Spleen (tissue), 11 donors: Measurements from ENCODE around the gene DLST. TPM values are rescaled to one million over a fixed set of nuclear protein-coding genes. Genes with fewer than 3 reads are reported as not detected.

Source experiments
- DNase-seq: peaks from one replicate; pipeline ENCODE4 v3.0.0-alpha.2; 2020
- H3K27ac ChIP-seq, 8 donors: fragments of 200-600 bp; sonication (generic) in 7 of 8; 1 replicate in 4 of 8; 2 replicates in 4 of 8; pipeline versions ENCODE4 v1.5.0 to v1.8.0; 2016 to 2021; ENCODE audit warnings: inconsistent platforms in 4 of 8, mild to moderate bottlenecking in 4 of 8, moderate library complexity in 1 of 8
- H3K27me3 ChIP-seq, 7 donors: fragments of 200-600 bp; sonication (generic) in 6 of 7; replicated peaks in 1 of 7; 1 replicate in 4 of 7; 2 replicates in 3 of 7; pipeline versions ENCODE4 v1.5.0 to v1.8.0; 2016 to 2021; ENCODE audit warnings: inconsistent platforms in 3 of 7, mild to moderate bottlenecking in 1 of 7
- H3K36me3 ChIP-seq, 6 donors: fragments of 200-600 bp; sonication (generic) in 5 of 6; 1 replicate in 4 of 6; 2 replicates in 2 of 6; pipeline versions ENCODE4 v1.5.0 to v1.8.0; 2016 to 2021; ENCODE audit warnings: inconsistent platforms in 2 of 6
- H3K4me1 ChIP-seq, 6 donors: fragments of 200-600 bp; sonication (generic) in 5 of 6; 1 replicate in 3 of 6; 2 replicates in 3 of 6; pipeline versions ENCODE4 v1.5.0 to v1.8.0; 2016 to 2021; ENCODE audit warnings: inconsistent platforms in 3 of 6
- H3K4me3 ChIP-seq, 8 donors: fragments of 200-600 bp; sonication (generic) in 7 of 8; 1 replicate in 4 of 8; 2 replicates in 4 of 8; pipeline versions ENCODE4 v1.5.0 to v1.8.0; 2016 to 2021; ENCODE audit warnings: inconsistent platforms in 4 of 8, mild to moderate bottlenecking in 4 of 8, moderate library complexity in 2 of 8
- H3K9me3 ChIP-seq, 8 donors: fragments of 200-600 bp; sonication (generic) in 7 of 8; 1 replicate in 4 of 8; 2 replicates in 4 of 8; pipeline versions ENCODE4 v1.5.0 to v1.8.0; 2016 to 2021; ENCODE audit warnings: inconsistent platforms in 4 of 8
- POLR2A ChIP-seq, 3 donors: fragments of 450-650 bp; IDR thresholded peaks; one replicate each; pipeline ENCODE4 v1.5.1; 2017; ENCODE audit warnings: antibody characterized with exemption in 3 of 3, mild to moderate bottlenecking in 1 of 3
- POLR2AphosphoS5 ChIP-seq, 3 donors: sonication (generic); formaldehyde crosslinking; IDR thresholded peaks; one replicate each; pipeline ENCODE4 v1.5.1; 2017; ENCODE audit warnings: antibody characterized with exemption in 3 of 3
- WGBS, 5 donors: extraction: QIAGEN DNeasy Blood & Tissue Kit in 3 of 5; methylation state at CpG; one replicate each; pipeline versions ENCODE4 v1.1.5 to v1.1.7; 2013 to 2018; 5-methylcytosine and 5-hydroxymethylcytosine counted together
- intact Hi-C: fragments of 100-400 bp; cut with DNase I; formaldehyde crosslinking; loops from one replicate; pipeline ENCODE4 v1.15.0; 2023; ENCODE audit warnings: low total_unique reads
- polyA plus RNA-seq, 3 donors: library from polyadenylated mRNA; stranded (reverse); fragments of 200-250 nt; gene quantifications; one replicate each; pipeline ENCODE4 v1.2.1, GENCODE V29; 2013
- total RNA-seq, 7 donors: library from RNA; depleted of rRNA in 3 of 7; stranded (reverse); fragments of >200 nt in 3 of 7; fragmentation: NEBNext Ultra II Directional in 4 of 7; extraction: Animal tissue kit (Norgen Biotek cat#: 25700) in 4 of 7; gene quantifications; one replicate each; pipeline versions ENCODE4 v1.1.0 to v1.2.1, GENCODE V29; 2016 to 2021
- TF ChIP-seq, protein P1 (sequence below), 11 experiments: fragments of 200-600 bp in 7 of 11; fragments of 450-650 bp in 4 of 11; sonication (generic) in 4 of 11; IDR thresholded peaks in 8 of 11; conservative IDR thresholded peaks in 3 of 11; 1 replicate in 7 of 11; 2 replicates in 4 of 11; pipeline versions ENCODE4 v1.4.0 to v1.8.0; 2016 to 2021; ENCODE audit warnings: antibody characterized with exemption in 11 of 11, inconsistent platforms in 4 of 11, mild to moderate bottlenecking in 1 of 11
- donor health status: healthy with polysubstance abuse.
- donor health status: DM: no; HTN: no; CAD: no; lungs with moderate emphysema.
- donor health status: DM: no; HTN: no; CAD: no.
- donor health status: Bipolar disorder and iron deficiency.
- donor health status: healthy.
- donor health status: DM: no; HTN: no; CAD: no.
- donor health status: DM: yes; HTN: yes; CAD: no.

The DLST gene
- total and polyA plus RNA-seq, 10 donors = 33.1 to 80.0 (median 74.7) TPM

DNA sequence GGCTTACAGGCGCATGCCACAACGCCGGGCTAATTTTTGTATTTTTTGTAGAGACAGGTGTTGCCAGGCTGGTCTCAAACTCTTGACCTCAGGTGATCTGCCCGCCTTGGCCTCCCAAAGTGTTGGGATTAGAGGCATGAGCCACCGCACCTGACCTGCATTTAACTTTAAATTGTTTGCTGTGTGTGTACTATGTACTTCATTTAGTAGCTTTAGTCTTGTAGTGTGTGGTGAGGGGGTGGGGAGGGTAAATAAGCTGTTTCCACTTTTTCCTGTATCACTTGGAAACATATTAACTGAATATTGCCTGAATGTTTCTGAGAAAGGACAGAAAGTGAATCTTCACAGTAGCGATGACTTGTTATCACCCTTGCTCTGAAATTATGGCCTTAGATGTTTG is 8.5 kb downstream of the DLST start:
- intact Hi-C loops = no loop called here
- Histone ChIP-seq H3K9me3 (no peaks in the 10 kb centered on the region), H3K36me3 (peaks cover 3 to 100% (median 65%) of the 10 kb centered on the region in 6 donors), H3K27me3 (no peaks in the 10 kb centered on the region), H3K4me3 (no peak overlapping the region), H3K27ac (no peak overlapping the region), H3K4me1 (peaks cover 1 to 73% (median 53%) of the 10 kb centered on the region in 6 donors)
- DNase-seq = no peak
- TF ChIP-seq POLR2A (IDR thresholded peaks at IDR 0.05) (no peak), POLR2AphosphoS5 (IDR thresholded peaks at IDR 0.05) (no peak)
- TF ChIP-seq, protein P1, sequence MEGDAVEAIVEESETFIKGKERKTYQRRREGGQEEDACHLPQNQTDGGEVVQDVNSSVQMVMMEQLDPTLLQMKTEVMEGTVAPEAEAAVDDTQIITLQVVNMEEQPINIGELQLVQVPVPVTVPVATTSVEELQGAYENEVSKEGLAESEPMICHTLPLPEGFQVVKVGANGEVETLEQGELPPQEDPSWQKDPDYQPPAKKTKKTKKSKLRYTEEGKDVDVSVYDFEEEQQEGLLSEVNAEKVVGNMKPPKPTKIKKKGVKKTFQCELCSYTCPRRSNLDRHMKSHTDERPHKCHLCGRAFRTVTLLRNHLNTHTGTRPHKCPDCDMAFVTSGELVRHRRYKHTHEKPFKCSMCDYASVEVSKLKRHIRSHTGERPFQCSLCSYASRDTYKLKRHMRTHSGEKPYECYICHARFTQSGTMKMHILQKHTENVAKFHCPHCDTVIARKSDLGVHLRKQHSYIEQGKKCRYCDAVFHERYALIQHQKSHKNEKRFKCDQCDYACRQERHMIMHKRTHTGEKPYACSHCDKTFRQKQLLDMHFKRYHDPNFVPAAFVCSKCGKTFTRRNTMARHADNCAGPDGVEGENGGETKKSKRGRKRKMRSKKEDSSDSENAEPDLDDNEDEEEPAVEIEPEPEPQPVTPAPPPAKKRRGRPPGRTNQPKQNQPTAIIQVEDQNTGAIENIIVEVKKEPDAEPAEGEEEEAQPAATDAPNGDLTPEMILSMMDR (IDR thresholded peaks at IDR 0.05 in 8 of 11, conservative IDR thresholded peaks at IDR 0.05 in 3 of 11) = no peak
- 97 to 99% (median 98%) methylated on average over 6 of the region's 6 CpGs for WGBS, 5 donors

GRCh38 chr14:74891870-74892269 is 10.2 kb downstream of the DLST start:
- Histone ChIP-seq H3K36me3 (peaks cover 3 to 100% (median 78%) of the 10 kb centered on the region in 6 donors), H3K27me3 (no peaks in the 10 kb centered on the region), H3K9me3 (no peaks in the 10 kb centered on the region), H3K4me3 (no peak overlapping the region), H3K27ac (peak overlapping the region in 1 of 8 donors; percentile 74), H3K4me1 (peaks cover 0 to 56% (median 41%) of the 10 kb centered on the region in 6 donors)
- intact Hi-C loops = no loop called here
- TF ChIP-seq, protein P1 (IDR thresholded peaks at IDR 0.05 in 8 of 11, conservative IDR thresholded peaks at IDR 0.05 in 3 of 11) = no peak
- TF ChIP-seq POLR2A (IDR thresholded peaks at IDR 0.05) (no peak), POLR2AphosphoS5 (IDR thresholded peaks at IDR 0.05) (no peak)
- no peak for DNase-seq
- 87 to 94% (median 90%) methylated on average over 6 of the region's 6 CpGs for WGBS, 5 donors

DNA sequence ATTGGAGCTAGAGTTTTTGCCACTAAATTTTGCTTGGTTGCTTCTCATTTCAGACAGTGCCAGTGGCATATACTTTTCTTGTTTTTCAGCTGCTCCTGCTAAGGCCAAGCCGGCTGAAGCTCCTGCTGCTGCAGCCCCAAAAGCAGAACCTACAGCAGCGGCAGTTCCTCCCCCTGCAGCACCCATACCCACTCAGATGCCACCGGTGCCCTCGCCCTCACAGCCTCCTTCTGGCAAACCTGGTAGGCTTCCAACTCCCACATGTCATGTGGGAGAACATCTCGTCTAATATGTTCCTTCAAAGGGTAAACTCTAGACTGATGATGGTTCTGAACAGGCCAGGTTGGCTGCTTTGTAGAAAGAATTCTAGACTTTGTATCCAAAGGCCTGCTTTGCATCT is 11.0 kb downstream of the DLST start:
- TF ChIP-seq POLR2AphosphoS5 (IDR thresholded peaks at IDR 0.05) = peak in 1 of 3 donors; percentile 40
- TF ChIP-seq, protein P1 (IDR thresholded peaks at IDR 0.05 in 8 of 11, conservative IDR thresholded peaks at IDR 0.05 in 3 of 11) = no peak
- Histone ChIP-seq H3K36me3 (peaks cover 3 to 100% (median 87%) of the 10 kb centered on the region in 6 donors), H3K27me3 (no peaks in the 10 kb centered on the region), H3K9me3 (no peaks in the 10 kb centered on the region), H3K4me3 (no peak overlapping the region), H3K27ac (peak overlapping the region in 3 of 8 donors; percentile 5 to 74 (median 45)), H3K4me1 (peaks cover 0 to 48% (median 34%) of the 10 kb centered on the region in 6 donors)
- no peak for DNase-seq
- intact Hi-C loops = no loop called here
- 36 to 54% (median 44%) methylated on average over 5 of the region's 5 CpGs for whole genome bisulfite sequencing, 5 donors

GRCh38 chr14:74893614-74894091 is 11.9 kb downstream of the DLST start:
- TF ChIP-seq, protein P1 (IDR thresholded peaks at IDR 0.05 in 8 of 11, conservative IDR thresholded peaks at IDR 0.05 in 3 of 11) = no peak
- TF ChIP-seq POLR2AphosphoS5 (IDR thresholded peaks at IDR 0.05) (no peak), POLR2A (IDR thresholded peaks at IDR 0.05) (no peak)
- WGBS, 5 donors = 18 to 54% (median 39%) methylated on average over 4 of the region's 4 CpGs
- Histone ChIP-seq H3K27ac (peak overlapping the region in 6 of 8 donors; percentile 14 to 74 (median 44)), H3K4me1 (peaks cover 0 to 39% (median 28%) of the 10 kb centered on the region in 6 donors), H3K4me3 (peak overlapping the region in 1 of 8 donors; percentile 15), H3K36me3 (peaks cover 3 to 100% (median 95%) of the 10 kb centered on the region in 6 donors), H3K9me3 (no peaks in the 10 kb centered on the region), H3K27me3 (no peaks in the 10 kb centered on the region)
- intact Hi-C loops = no loop called here
- DNase-seq = no peak
